Panc1 (cell line): ENCODE measurements around the gene LRP3. TPM values are rescaled to one million over a fixed set of nuclear protein-coding genes. Genes with fewer than 3 reads are reported as not detected.

Experiments
- ATAC-seq: fragments of 200-7000 bp; cut with Tn5 transposase; 2 replicates; pipeline ENCODE4 v1.9.1; 2020; ENCODE audit warnings: mild to moderate bottlenecking, moderate library complexity
- BruUV-seq: library from RNA; stranded (reverse); fragments of 400-500 nt; replicated peaks from 2 replicates; lab custom pipeline; 2021; lab: Mats Ljungman, UMichigan
- CTCF ChIA-PET: fragments of 300-600 bp; sonication (Branson Sonifier 250); formaldehyde crosslinking; loops from one replicate; lab custom pipeline; 2022; ENCODE audit warnings: antibody characterized with exemption; lab: Charles Lee
- POLR2A ChIA-PET: fragments of 300-600 bp; sonication (Branson Sonifier 250); formaldehyde crosslinking; loops from one replicate; lab custom pipeline; 2022; ENCODE audit warnings: antibody characterized with exemption; lab: Charles Lee
- DNase-seq: peaks from one replicate; pipeline ENCODE4 v3.0.0-alpha.2; 2010; ENCODE audit warnings: low read depth, low spot score
- H3K27ac ChIP-seq: 2 replicates; pipeline ENCODE4 v1.5.1; 2011; ENCODE audit warnings: mild to moderate bottlenecking, low read length, inconsistent platforms
- H3K27me3 ChIP-seq: fragments of 200-500 bp; sonication (Bioruptor generic); 2 replicates; pipeline ENCODE4 v1.6.0; 2014; ENCODE audit warnings: low read length, inconsistent platforms; ENCODE audit not compliant: control insufficient read depth, insufficient read depth
- H3K36me3 ChIP-seq: fragments of 200-500 bp; sonication (Bioruptor generic); 2 replicates; pipeline ENCODE4 v1.5.1; 2014; ENCODE audit warnings: inconsistent platforms, mild to moderate bottlenecking, low read length, moderate library complexity; ENCODE audit not compliant: control insufficient read depth, insufficient read depth
- H3K4me1 ChIP-seq: 2 replicates; pipeline ENCODE4 v1.5.1; 2011; ENCODE audit warnings: inconsistent platforms, mild to moderate bottlenecking, low read length, moderate library complexity; ENCODE audit not compliant: control insufficient read depth, insufficient read depth
- H3K4me3 ChIP-seq, 2 experiments: 2 replicates each; pipeline ENCODE4 v1.5.1; 2011 to 2012; ENCODE audit warnings: low read depth in 2 of 2, low read length in 2 of 2, mild to moderate bottlenecking in 2 of 2, inconsistent platforms in 1 of 2, moderate library complexity in 1 of 2
- H3K9me3 ChIP-seq: fragments of 200-500 bp; sonication (Bioruptor generic); 2 replicates; pipeline ENCODE4 v1.5.1; 2014; ENCODE audit warnings: low read depth, mild to moderate bottlenecking, inconsistent platforms, low read length, moderate library complexity; ENCODE audit not compliant: control insufficient read depth, insufficient read depth
- CTCF ChIP-seq: fragments of 450-650 bp; IDR thresholded peaks from 2 replicates; pipeline ENCODE4 v1.5.1; 2017; ENCODE audit warnings: mild to moderate bottlenecking
- POLR2AphosphoS5 ChIP-seq: IDR thresholded peaks from 2 replicates; pipeline ENCODE4 v1.6.1; 2012; ENCODE audit warnings: mild to moderate bottlenecking, low read depth, low read length, moderate library complexity
- REST ChIP-seq, 2 experiments: IDR thresholded peaks; 2 replicates each; pipeline ENCODE4 v1.6.1; 2011 to 2012; ENCODE audit warnings: low read depth in 2 of 2, control low read depth in 1 of 2, low read length in 1 of 2, mild to moderate bottlenecking in 1 of 2, moderate library complexity in 1 of 2; ENCODE audit not compliant: insufficient read depth in 1 of 2
- SIN3A ChIP-seq: IDR thresholded peaks from 2 replicates; pipeline ENCODE4 v1.6.1; 2012; ENCODE audit warnings: low read depth, mild to moderate bottlenecking, low read length, moderate library complexity, borderline replicate concordance; ENCODE audit not compliant: insufficient read depth
- TCF7L2 ChIP-seq: IDR thresholded peaks from 2 replicates; pipeline ENCODE4 v1.6.1; 2011; ENCODE audit warnings: mild to moderate bottlenecking, low read depth, low read length, inconsistent platforms
- in situ Hi-C: cut with HindIII; loops from 2 replicates; pipeline ENCODE4 v1.10.0; 2016; ENCODE audit warnings: low sequenced_read_pairs, low pct_unique_long_range_greater_than_20kb
- intact Hi-C: fragments of 100-400 bp; cut with micrococcal nuclease; formaldehyde crosslinking; loops from one replicate; pipeline ENCODE4 v1.10.0; 2022; ENCODE audit not compliant: unreplicated experiment
- total RNA-seq: library from RNA; stranded (reverse); gene quantifications from one replicate; pipeline ENCODE4 v1.2.1, GENCODE V29; 2021; ENCODE audit not compliant: unreplicated experiment

The LRP3 gene
- total RNA-seq, 1 experiment from 2014 or later = 28.6 TPM

GRCh38 chr19:33176670-33177416 is 17.3 kb upstream of the LRP3 start:
- H3K36me3 ChIP-seq = no peaks in the 10 kb centered on the region; the same call in 1 of the 2 replicates
- BruUV-seq = TSS peak; percentile 94

More at GRCh38 chr19:33176670-33177416, 17.3 kb upstream of the LRP3 start:
- Histone ChIP-seq H3K27ac (peak overlapping the region; percentile 97), H3K4me1 (peaks cover 31% of the 10 kb centered on the region), H3K9me3 (no peaks in the 10 kb centered on the region), H3K4me3 (peak overlapping the region; percentile 94 to 99), H3K27me3 (no peaks in the 10 kb centered on the region)
- in situ Hi-C loops = no loop called here
- ChIA-PET CTCF (interaction anchor here (0.5 to 1.7 kb wide), 12 partner anchors 8 to 1027 kb away, joined by 3 to 7 read pairs (median 4); no protein-coding TSS in a partner anchor), POLR2A (interaction anchor here (0.5 to 0.8 kb wide), 3 partner anchors 26 to 113 kb away, joined by 3 to 5 read pairs (median 4); no protein-coding TSS in a partner anchor)
- intact Hi-C loops = no loop called here
- DNase-seq = peak; percentile 98
- ATAC-seq = peak; percentile 95
- TF ChIP-seq CTCF (no peak), POLR2AphosphoS5 (peak; percentile 100), SIN3A (peak; percentile 92; the same call in 1 of the 2 replicates), REST (IDR thresholded peaks at IDR 0.05; ENCODE audit: insufficient read depth in 1 of 2, low read depth in 2 of 2, low read length in 1 of 2) (0 out of 4 replicates have a peak, but pooled peaks of 1 of the 2 experiments have one; percentile 50), TCF7L2 (no peak)
